HG03108 (cell line): Measurements from ENCODE around the gene MPZL1.
"Not testable (repeated sequence)": the region's sequence is repeated elsewhere in the genome, so short reads cannot be mapped to it uniquely, and the experiment has no call there.

Experiments
- ATAC-seq: cut with Tn5 transposase; IDR thresholded peaks from one replicate; pipeline ENCODE4 v1.9.1; 2021; ENCODE audit warnings: moderate library complexity; ENCODE audit not compliant: unreplicated experiment

MPZL1 gene

GRCh38 chr1:167805041-167805556, 83.3 kb downstream of the MPZL1 start:
- ATAC-seq = peak; percentile 65

- not testable (repeated sequence) for ATAC-seq
Measured at GRCh38 chr1:167806235-167806634, 84.5 kb downstream of the MPZL1 start.

GRCh38 chr1:167806676-167807075, 84.9 kb downstream of the MPZL1 start:
- not testable (repeated sequence) for ATAC-seq

- ATAC-seq = no peak
Measured at GRCh38 chr1:167808104-167808503, 86.3 kb downstream of the MPZL1 start.

GRCh38 chr1:167808690-167809089, 86.9 kb downstream of the MPZL1 start:
- ATAC-seq = no peak

GRCh38 chr1:167812972-167813371, 91.2 kb downstream of the MPZL1 start:
- ATAC-seq = no peak

GRCh38 chr1:167815650-167816049, 93.9 kb downstream of the MPZL1 start:
- no peak for ATAC-seq

GRCh38 chr1:167819849-167820683, 98.3 kb downstream of the MPZL1 start:
- ATAC-seq = peak; percentile 77

GRCh38 chr1:167820684-167821355, 99.0 kb downstream of the MPZL1 start:
- ATAC-seq = no peak

GRCh38 chr1:167821356-167821685, 99.5 kb downstream of the MPZL1 start:
- ATAC-seq = no peak

- no peak for ATAC-seq
Measured at GRCh38 chr1:167821969-167822685, 100.3 kb downstream of the MPZL1 start.

- ATAC-seq = no peak
Measured at GRCh38 chr1:167824163-167824794, 102.5 kb downstream of the MPZL1 start.

GRCh38 chr1:167825419-167826079, 103.8 kb downstream of the MPZL1 start:
- ATAC-seq = no peak

- ATAC-seq = no peak
Measured at GRCh38 chr1:167826127-167826526, 104.3 kb downstream of the MPZL1 start.

- no peak for ATAC-seq
Measured at GRCh38 chr1:167829868-167830267, 108.1 kb downstream of the MPZL1 start.

- not testable (repeated sequence) for ATAC-seq
Measured at GRCh38 chr1:167830668-167831067, 108.9 kb downstream of the MPZL1 start.

- no peak for ATAC-seq
Measured at GRCh38 chr1:167832693-167833092, 110.9 kb downstream of the MPZL1 start.

- ATAC-seq = no peak
Measured at GRCh38 chr1:167833904-167834303, 112.1 kb downstream of the MPZL1 start.

- no peak for ATAC-seq
Measured at GRCh38 chr1:167836197-167836596, 114.4 kb downstream of the MPZL1 start.

- ATAC-seq = no peak
Measured at GRCh38 chr1:167837326-167837725, 115.5 kb downstream of the MPZL1 start.

- ATAC-seq = no peak
Measured at GRCh38 chr1:167839009-167839408, 117.2 kb downstream of the MPZL1 start.
